Subcutaneous abdominal adipose tissue (tissue), 5 donors: ENCODE data around the gene SCARF2.

Experiments
- H3K27ac ChIP-seq: one replicate; pipeline ENCODE4 v1.7.0; 2013; ENCODE audit warnings: low read depth, mild to moderate bottlenecking, inconsistent platforms, low read length, moderate library complexity
- H3K27me3 ChIP-seq, 5 donors: one replicate each; pipeline ENCODE4 v1.7.0; 2013; ENCODE audit warnings: low read length in 5 of 5, inconsistent platforms in 1 of 5; ENCODE audit not compliant: control insufficient read depth in 5 of 5, insufficient read depth in 4 of 5
- H3K36me3 ChIP-seq, 5 donors: one replicate each; pipeline ENCODE4 v1.7.0; 2013; ENCODE audit warnings: low read length in 5 of 5; ENCODE audit not compliant: control insufficient read depth in 5 of 5, insufficient read depth in 5 of 5
- H3K4me1 ChIP-seq, 5 donors: one replicate each; pipeline ENCODE4 v1.7.0; 2013; ENCODE audit warnings: low read length in 5 of 5, mild to moderate bottlenecking in 3 of 5, moderate library complexity in 1 of 5; ENCODE audit not compliant: control insufficient read depth in 5 of 5, insufficient read depth in 5 of 5
- H3K4me3 ChIP-seq, 5 donors: one replicate each; pipeline ENCODE4 v1.7.0; 2013; ENCODE audit warnings: low read length in 5 of 5, low read depth in 1 of 5
- H3K9ac ChIP-seq, 5 donors: one replicate each; pipeline ENCODE4 v1.7.0; 2013; ENCODE audit warnings: low read length in 5 of 5, mild to moderate bottlenecking in 4 of 5, moderate library complexity in 3 of 5
- H3K9me3 ChIP-seq, 5 donors: one replicate each; pipeline ENCODE4 v1.7.0; 2013; ENCODE audit warnings: low read length in 5 of 5; ENCODE audit not compliant: control insufficient read depth in 5 of 5
- donor health status: healthy.
- donor health status: healthy.
- donor health status: healthy.
- donor health status: healthy.
- donor health status: healthy.

SCARF2 gene

DNA sequence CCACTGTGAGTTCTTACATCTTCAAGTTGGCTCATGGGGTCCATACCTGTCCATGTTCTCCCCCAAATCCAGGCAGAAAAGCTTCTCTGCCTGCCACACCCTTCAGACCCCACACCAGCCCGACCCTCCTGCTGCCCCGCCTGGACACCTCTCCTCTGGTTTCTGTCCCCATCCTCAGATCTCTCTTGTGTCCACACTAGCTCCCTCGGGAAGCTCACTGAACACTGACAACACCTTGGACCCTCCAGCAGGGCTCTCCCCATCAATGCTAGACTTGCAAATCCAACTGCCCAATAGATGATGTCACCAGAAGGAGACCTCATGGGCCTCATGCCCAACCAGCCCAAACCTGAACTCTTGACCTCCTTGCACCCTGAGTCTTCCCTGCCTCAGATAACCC is 2.9 kb downstream of the SCARF2 start:
- H3K36me3 ChIP-seq, result peaks cover 0 to 8% (median 4%) of the 10 kb centered on the region in 5 donors
- H3K4me3 ChIP-seq, result no peak overlapping the region
- H3K4me1 ChIP-seq, result peaks cover 0 to 54% (median 38%) of the 10 kb centered on the region in 5 donors
- H3K27ac ChIP-seq, result no peak overlapping the region
- H3K27me3 ChIP-seq, result peaks cover 0 to 18% (median 2%) of the 10 kb centered on the region in 5 donors
- no peak overlapping the region for H3K9ac ChIP-seq
- H3K9me3 ChIP-seq, result no peaks in the 10 kb centered on the region

- H3K4me1 ChIP-seq, result peaks cover 0 to 58% (median 38%) of the 10 kb centered on the region in 5 donors
Measured at GRCh38 chr22:20434264-20434751, 3.3 kb downstream of the SCARF2 start.

GRCh38 chr22:20433686-20434241 is 3.9 kb downstream of the SCARF2 start:
- Histone ChIP-seq H3K9me3 (no peaks in the 10 kb centered on the region), H3K4me3 (no peak overlapping the region), H3K36me3 (peaks cover 0 to 13% (median 10%) of the 10 kb centered on the region in 5 donors), H3K27me3 (peaks cover 0 to 18% (median 2%) of the 10 kb centered on the region in 5 donors), H3K27ac (no peak overlapping the region), H3K9ac (no peak overlapping the region), H3K4me1 (peaks cover 0 to 57% (median 37%) of the 10 kb centered on the region in 5 donors)

More at GRCh38 chr22:20434264-20434751, 3.3 kb downstream of the SCARF2 start:
- peaks cover 0 to 11% (median 6%) of the 10 kb centered on the region in 5 donors for H3K36me3 ChIP-seq
- no peaks in the 10 kb centered on the region for H3K9me3 ChIP-seq
- H3K27me3 ChIP-seq, result peaks cover 0 to 18% (median 2%) of the 10 kb centered on the region in 5 donors
- H3K4me3 ChIP-seq, result no peak overlapping the region
- no peak overlapping the region for H3K27ac ChIP-seq
- H3K9ac ChIP-seq, result no peak overlapping the region

- Histone ChIP-seq H3K27ac (no peak overlapping the region), H3K9ac (no peak overlapping the region), H3K9me3 (no peaks in the 10 kb centered on the region), H3K4me3 (no peak overlapping the region), H3K27me3 (peaks cover 0 to 18% (median 2%) of the 10 kb centered on the region in 5 donors), H3K4me1 (peaks cover 0 to 53% (median 32%) of the 10 kb centered on the region in 5 donors), H3K36me3 (peaks cover 0 to 16% (median 13%) of the 10 kb centered on the region in 5 donors)
Measured at GRCh38 chr22:20433191-20433590, 4.4 kb downstream of the SCARF2 start.

DNA sequence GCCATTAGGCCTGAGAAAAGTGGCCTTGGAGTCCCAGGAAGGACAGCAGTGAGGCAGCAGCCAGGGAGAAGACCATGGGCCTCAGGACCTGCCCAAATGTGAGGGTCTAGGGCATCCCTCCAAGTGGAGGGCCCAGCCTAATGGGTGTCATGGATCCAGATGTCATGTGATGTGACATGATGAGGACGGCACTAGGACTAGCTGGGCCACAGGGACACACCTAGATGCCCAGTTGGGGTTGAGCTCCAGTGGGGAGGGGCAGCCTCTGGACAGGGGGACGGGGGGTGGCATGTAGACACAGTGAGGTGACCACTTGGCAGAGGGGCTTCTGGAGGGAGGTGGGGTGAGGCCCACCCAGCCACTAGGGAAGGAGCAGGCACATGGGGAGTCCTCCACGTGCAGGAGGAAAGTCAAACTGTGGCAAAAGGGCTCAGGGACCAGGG is 5.4 kb downstream of the SCARF2 start:
- no peak overlapping the region for H3K9ac ChIP-seq
- H3K4me1 ChIP-seq, result peaks cover 0 to 46% (median 27%) of the 10 kb centered on the region in 5 donors
- peaks cover 0 to 23% (median 17%) of the 10 kb centered on the region in 5 donors for H3K36me3 ChIP-seq
- no peaks in the 10 kb centered on the region for H3K9me3 ChIP-seq
- peaks cover 0 to 18% (median 2%) of the 10 kb centered on the region in 5 donors for H3K27me3 ChIP-seq
- no peak overlapping the region for H3K27ac ChIP-seq
- no peak overlapping the region for H3K4me3 ChIP-seq

GRCh38 chr22:20431511-20432192 is 6.0 kb downstream of the SCARF2 start:
- H3K36me3 ChIP-seq, result peaks cover 0 to 26% (median 20%) of the 10 kb centered on the region in 5 donors
- no peaks in the 10 kb centered on the region for H3K9me3 ChIP-seq
- no peak overlapping the region for H3K27ac ChIP-seq
- peaks cover 0 to 40% (median 20%) of the 10 kb centered on the region in 5 donors for H3K4me1 ChIP-seq
- H3K27me3 ChIP-seq, result peaks cover 0 to 18% (median 2%) of the 10 kb centered on the region in 5 donors
- no peak overlapping the region for H3K9ac ChIP-seq
- H3K4me3 ChIP-seq, result peak overlapping the region in 3 of 5 donors; percentile 26 to 59 (median 34)

- H3K27me3 ChIP-seq, result peaks cover 0 to 16% (median 2%) of the 10 kb centered on the region in 5 donors
- H3K9ac ChIP-seq, result no peak overlapping the region
Measured at GRCh38 chr22:20430720-20431510, 6.7 kb downstream of the SCARF2 start.

GRCh38 chr22:20430101-20430719 is 7.4 kb downstream of the SCARF2 start:
- peak overlapping the region in 2 of 5 donors; percentile 34 to 59 for H3K4me3 ChIP-seq
- H3K27me3 ChIP-seq, result peaks cover 0 to 9% (median 0%) of the 10 kb centered on the region in 5 donors
- H3K36me3 ChIP-seq, result peaks cover 0 to 30% (median 24%) of the 10 kb centered on the region in 5 donors
- no peak overlapping the region for H3K27ac ChIP-seq
- H3K9me3 ChIP-seq, result no peaks in the 10 kb centered on the region
- no peak overlapping the region for H3K9ac ChIP-seq
- H3K4me1 ChIP-seq, result peaks cover 0 to 26% (median 9%) of the 10 kb centered on the region in 5 donors

More at GRCh38 chr22:20430720-20431510, 6.7 kb downstream of the SCARF2 start:
- Histone ChIP-seq H3K27ac (no peak overlapping the region), H3K4me1 (peaks cover 0 to 33% (median 16%) of the 10 kb centered on the region in 5 donors), H3K36me3 (peaks cover 0 to 30% (median 24%) of the 10 kb centered on the region in 5 donors), H3K9me3 (no peaks in the 10 kb centered on the region), H3K4me3 (peak overlapping the region in 4 of 5 donors; percentile 11 to 59 (median 30))
